ENCODE results near the gene ANGPTL7.

The ANGPTL7 gene

GRCh38 chr1:11198257-11198656 is 9.1 kb downstream of the ANGPTL7 start:
- Histone ChIP-seq H3K9me3 (ENCODE audit: control insufficient read depth, insufficient read depth, low read depth, low read length) (no peaks in the 10 kb centered on the region), H3K27ac (ENCODE audit: extremely low read depth, low read depth, low read length) (no peak overlapping the region), H3K4me3 (ENCODE audit: low read depth, low read length) (no peak overlapping the region), H3K4me1 (ENCODE audit: control insufficient read depth, insufficient read depth, low read length) (no peaks in the 10 kb centered on the region), H3K36me3 (ENCODE audit: control insufficient read depth in 2 of 2, insufficient read depth in 1 of 2, low read length in 2 of 2) (peaks cover 28 to 92% of the 10 kb centered on the region in 2 experiments)
- TF ChIP-seq ZBTB6 (tag by site-specific recombination; IDR thresholded peaks at IDR 0.05): 0 out of 2 replicates have a peak, but pooled peaks have one; percentile 33
- no peak for TF ChIP-seq AEBP2 (tag by site-specific recombination; IDR thresholded peaks at IDR 0.05; ENCODE audit: borderline replicate concordance)
- ChIA-PET POLR2A (no interaction called here), CTCF (no interaction called here)

- H3K36me3 ChIP-seq (ENCODE audit: control insufficient read depth in 2 of 2, insufficient read depth in 1 of 2, low read length in 2 of 2): peaks cover 32 to 92% of the 10 kb centered on the region in 2 experiments
- no peaks in the 10 kb centered on the region for H3K4me1 ChIP-seq (ENCODE audit: control insufficient read depth, insufficient read depth, low read length)
- H3K9me3 ChIP-seq (ENCODE audit: control insufficient read depth, insufficient read depth, low read depth, low read length): no peaks in the 10 kb centered on the region
- TF ChIP-seq ZNF560 (tag by site-specific recombination; IDR thresholded peaks at IDR 0.05; ENCODE audit: borderline replicate concordance) (no peak), ATF2 (tag by site-specific recombination; IDR thresholded peaks at IDR 0.05; ENCODE audit: low read depth) (no peak), ZNF18 (tag by site-specific recombination; IDR thresholded peaks at IDR 0.05) (no peak), ZNF24 (tag by site-specific recombination; IDR thresholded peaks at IDR 0.05) (no peak), ZNF785 (tag by site-specific recombination; IDR thresholded peaks at IDR 0.05) (no peak), ZNF677 (tag by site-specific recombination; IDR thresholded peaks at IDR 0.05) (no peak), GLIS1 (tag by site-specific recombination; IDR thresholded peaks at IDR 0.05) (no peak), HIC1 (tag by site-specific recombination; IDR thresholded peaks at IDR 0.05) (no peak)
- no peak overlapping the region for H3K27ac ChIP-seq (ENCODE audit: extremely low read depth, low read depth, low read length)
- ChIA-PET POLR2A (no interaction called here), CTCF (interaction anchor here (0.6 kb wide), 1 partner anchor 257 kb away, joined by 3 read pairs; no protein-coding TSS in a partner anchor)
- H3K4me3 ChIP-seq (ENCODE audit: low read depth, low read length): no peak overlapping the region
These were observed 9.9 kb downstream of the ANGPTL7 start for GRCh38 chr1:11198851-11199594.

All from HEK293 (cell line).